Measurements from ENCODE around the gene FARP1. TPM values are rescaled to one million over a fixed set of nuclear protein-coding genes. Genes with fewer than 3 reads are reported as not detected.

The FARP1 gene
- total RNA-seq, 4 donors from 2014 or later = 11.0 to 27.2 (median 13.6) TPM

GRCh38 chr13:98371516-98372023, 228.7 kb downstream of the FARP1 start:
- 85% methylated on average over 5 of the region's 5 CpGs for WGBS

GRCh38 chr13:98372876-98373275, 230.0 kb downstream of the FARP1 start:
- H3K27ac ChIP-seq = no peak overlapping the region
- 86% methylated on average over 8 of the region's 8 CpGs for WGBS
- TF ChIP-seq POLR2AphosphoS5 (IDR thresholded peaks at IDR 0.05) = no peak
- TF ChIP-seq POLR2A (IDR thresholded peaks at IDR 0.05) = no peak
- no peak for TF ChIP-seq CTCF (IDR thresholded peaks at IDR 0.05)
- no peak for TF ChIP-seq EP300 (IDR thresholded peaks at IDR 0.05)
- peaks cover 4% of the 10 kb centered on the region for H3K4me1 ChIP-seq
- DNase-seq (ENCODE audit: low spot score in 2 of 2) = no peak
- H3K27me3 ChIP-seq = no peaks in the 10 kb centered on the region
- no peaks in the 10 kb centered on the region for H3K36me3 ChIP-seq
- no peak overlapping the region for H3K4me3 ChIP-seq
- no peaks in the 10 kb centered on the region for H3K9me3 ChIP-seq

More at GRCh38 chr13:98371516-98372023, 228.7 kb downstream of the FARP1 start:
- H3K36me3 ChIP-seq = no peaks in the 10 kb centered on the region
- TF ChIP-seq POLR2AphosphoS5 (IDR thresholded peaks at IDR 0.05) = no peak
- no peaks in the 10 kb centered on the region for H3K27me3 ChIP-seq
- no peak for DNase-seq (ENCODE audit: low spot score in 2 of 2)
- H3K27ac ChIP-seq = no peak overlapping the region
- H3K4me1 ChIP-seq = peaks cover 4% of the 10 kb centered on the region
- H3K9me3 ChIP-seq = no peaks in the 10 kb centered on the region
- no peak overlapping the region for H3K4me3 ChIP-seq

- 63% methylated on average over 1 of the region's 1 CpG for WGBS
- TF ChIP-seq EP300 (IDR thresholded peaks at IDR 0.05) (no peak), POLR2A (IDR thresholded peaks at IDR 0.05) (no peak), CTCF (IDR thresholded peaks at IDR 0.05) (no peak), POLR2AphosphoS5 (IDR thresholded peaks at IDR 0.05) (no peak)
- no peaks in the 10 kb centered on the region for H3K36me3 ChIP-seq
These were observed 231.9 kb downstream of the FARP1 start for GRCh38 chr13:98374750-98375149.

GRCh38 chr13:98377635-98378378, 234.9 kb downstream of the FARP1 start:
- H3K36me3 ChIP-seq = no peaks in the 10 kb centered on the region
- WGBS = 74% methylated on average over 13 of the region's 13 CpGs
- no peak overlapping the region for H3K27ac ChIP-seq

More at GRCh38 chr13:98374750-98375149, 231.9 kb downstream of the FARP1 start:
- DNase-seq (ENCODE audit: low spot score in 2 of 2) = no peak
- H3K27me3 ChIP-seq = no peaks in the 10 kb centered on the region
- H3K27ac ChIP-seq = no peak overlapping the region
- no peak overlapping the region for H3K4me3 ChIP-seq
- peaks cover 4% of the 10 kb centered on the region for H3K4me1 ChIP-seq
- no peaks in the 10 kb centered on the region for H3K9me3 ChIP-seq

GRCh38 chr13:98384739-98385138, 241.8 kb downstream of the FARP1 start:
- WGBS = 80% methylated on average over 5 of the region's 5 CpGs

More at GRCh38 chr13:98377635-98378378, 234.9 kb downstream of the FARP1 start:
- no peak overlapping the region for H3K4me3 ChIP-seq
- no peaks in the 10 kb centered on the region for H3K27me3 ChIP-seq
- TF ChIP-seq CTCF (IDR thresholded peaks at IDR 0.05) = no peak
- no peak for TF ChIP-seq POLR2AphosphoS5 (IDR thresholded peaks at IDR 0.05)
- TF ChIP-seq POLR2A (IDR thresholded peaks at IDR 0.05) = no peak
- no peak for TF ChIP-seq EP300 (IDR thresholded peaks at IDR 0.05)
- H3K4me1 ChIP-seq = no peaks in the 10 kb centered on the region
- no peaks in the 10 kb centered on the region for H3K9me3 ChIP-seq
- no peak for DNase-seq (ENCODE audit: low spot score in 2 of 2)

More at GRCh38 chr13:98384739-98385138, 241.8 kb downstream of the FARP1 start:
- Histone ChIP-seq H3K9me3 (no peaks in the 10 kb centered on the region), H3K4me3 (no peak overlapping the region), H3K36me3 (peaks cover 14% of the 10 kb centered on the region), H3K4me1 (peaks cover 2% of the 10 kb centered on the region), H3K27me3 (no peaks in the 10 kb centered on the region), H3K27ac (no peak overlapping the region)
- no peak for TF ChIP-seq POLR2AphosphoS5 (IDR thresholded peaks at IDR 0.05)
- TF ChIP-seq EP300 (IDR thresholded peaks at IDR 0.05) = no peak
- TF ChIP-seq CTCF (IDR thresholded peaks at IDR 0.05) = no peak
- TF ChIP-seq POLR2A (IDR thresholded peaks at IDR 0.05) = no peak
- no peak for DNase-seq (ENCODE audit: low spot score in 2 of 2)

All from suprapubic skin (tissue), 4 donors.